ENCODE data around the gene DNM2. TPM values are rescaled to one million over a fixed set of nuclear protein-coding genes. Genes with fewer than 3 reads are reported as not detected.
"Not testable (repeated sequence)": the region's sequence is repeated elsewhere in the genome, so short reads cannot be mapped to it uniquely, and the experiment has no call there.

The DNM2 gene
- total RNA-seq, 1 donor from 2014 or later, result 117 TPM

- Mint-ChIP-seq H3K9me3 (peaks cover 11% of the 10 kb centered on the region), H3K4me1 (peaks cover 18% of the 10 kb centered on the region), H3K27me3 (ENCODE audit: low read depth) (peaks cover 19% of the 10 kb centered on the region), H3K4me3 (peak overlapping the region; percentile 98), H3K36me3 (ENCODE audit: low read depth) (peaks cover 10% of the 10 kb centered on the region), H3K27ac (ENCODE audit: unreplicated experiment) (peak overlapping the region; percentile 100)
- TF ChIP-seq CTCF (conservative IDR thresholded peaks at IDR 0.05), result no peak
- no peak for DNase-seq (ENCODE audit: low read depth, low spot score)
Measured at GRCh38 chr19:10836479-10837330, 118.8 kb downstream of the DNM2 start.

DNA sequence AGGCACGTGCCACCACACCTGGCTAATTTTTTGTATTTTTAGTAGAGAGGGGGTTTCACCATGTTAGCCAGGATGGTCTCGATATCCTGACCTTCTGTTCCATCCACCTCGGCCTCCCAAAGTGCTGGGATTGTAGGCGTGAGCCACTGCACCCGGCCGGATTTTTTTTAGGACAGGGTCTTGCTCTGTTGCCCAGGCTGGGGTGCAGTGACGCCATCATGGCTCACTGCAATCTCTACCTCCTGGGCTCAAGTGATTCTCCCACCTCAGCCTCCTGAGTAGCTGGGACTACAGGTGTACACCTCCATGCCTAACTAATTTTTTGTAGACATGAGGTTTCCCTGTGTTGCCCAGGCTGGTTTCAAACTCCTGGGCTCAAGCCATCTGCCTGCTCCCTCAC is 119.8 kb downstream of the DNM2 start:
- DNase-seq (ENCODE audit: low read depth, low spot score); H3K27ac Mint-ChIP-seq (ENCODE audit: unreplicated experiment); H3K4me3 Mint-ChIP-seq: not testable (repeated sequence)
- Mint-ChIP-seq H3K27me3 (ENCODE audit: low read depth) (peaks cover 19% of the 10 kb centered on the region), H3K9me3 (peaks cover 11% of the 10 kb centered on the region), H3K4me1 (peaks cover 18% of the 10 kb centered on the region), H3K36me3 (ENCODE audit: low read depth) (peaks cover 10% of the 10 kb centered on the region)

- Mint-ChIP-seq H3K4me1 (peaks cover 18% of the 10 kb centered on the region), H3K4me3 (no peak overlapping the region), H3K27me3 (ENCODE audit: low read depth) (peaks cover 20% of the 10 kb centered on the region), H3K36me3 (ENCODE audit: low read depth) (peaks cover 14% of the 10 kb centered on the region), H3K27ac (ENCODE audit: unreplicated experiment) (no peak overlapping the region), H3K9me3 (peaks cover 11% of the 10 kb centered on the region)
- TF ChIP-seq CTCF (conservative IDR thresholded peaks at IDR 0.05), result no peak
- no peak for DNase-seq (ENCODE audit: low read depth, low spot score)
Measured at GRCh38 chr19:10838377-10838776, 120.5 kb downstream of the DNM2 start.

- Mint-ChIP-seq H3K4me3 (peak overlapping the region; percentile 20), H3K9me3 (peaks cover 11% of the 10 kb centered on the region), H3K27ac (ENCODE audit: unreplicated experiment) (no peak overlapping the region), H3K27me3 (ENCODE audit: low read depth) (peaks cover 23% of the 10 kb centered on the region), H3K36me3 (ENCODE audit: low read depth) (peaks cover 14% of the 10 kb centered on the region), H3K4me1 (peaks cover 18% of the 10 kb centered on the region)
- no peak for TF ChIP-seq CTCF (conservative IDR thresholded peaks at IDR 0.05)
- DNase-seq (ENCODE audit: low read depth, low spot score), result no peak
Measured at GRCh38 chr19:10839114-10840050, 121.5 kb downstream of the DNM2 start.

DNA sequence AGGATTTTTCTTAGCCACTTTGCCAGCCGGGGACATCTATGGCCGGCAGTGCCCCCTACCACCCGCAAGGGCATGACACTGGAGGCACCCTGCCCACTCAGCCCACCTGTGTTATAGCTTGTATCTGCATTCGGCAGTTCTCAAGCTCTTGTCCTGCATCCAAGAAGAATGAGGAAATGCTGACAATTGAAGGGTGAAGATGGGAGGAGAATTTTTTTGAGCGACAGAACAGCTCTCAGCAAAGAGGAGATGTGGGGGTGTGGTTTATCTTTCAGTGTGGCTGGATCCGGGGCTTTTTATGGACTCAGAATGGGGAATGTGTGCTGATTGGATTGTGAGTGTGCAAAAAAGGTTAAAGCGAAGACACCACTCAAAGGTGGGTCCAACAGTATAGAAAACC is 124.9 kb downstream of the DNM2 start:
- Mint-ChIP-seq H3K27me3 (ENCODE audit: low read depth) (peaks cover 13% of the 10 kb centered on the region), H3K4me3 (no peak overlapping the region), H3K9me3 (peaks cover 7% of the 10 kb centered on the region), H3K4me1 (no peaks in the 10 kb centered on the region), H3K36me3 (ENCODE audit: low read depth) (peaks cover 4% of the 10 kb centered on the region), H3K27ac (ENCODE audit: unreplicated experiment) (no peak overlapping the region)
- TF ChIP-seq CTCF (conservative IDR thresholded peaks at IDR 0.05), result no peak
- no peak for DNase-seq (ENCODE audit: low read depth, low spot score)
